Hepatocyte (in vitro differentiated cells): ENCODE data around the gene CGB7. TPM values are rescaled to one million over a fixed set of nuclear protein-coding genes. Genes with fewer than 3 reads are reported as not detected.

Experiments
- DNase-seq: peaks from one replicate; pipeline ENCODE4 v3.0.0-alpha.2; 2016; ENCODE audit warnings: low spot score
- H2AFZ ChIP-seq: fragments of 200-600 bp; sonication (generic); 2 replicates; pipeline ENCODE4 v1.6.0; 2016; ENCODE audit warnings: antibody characterized with exemption, mild to moderate bottlenecking
- H3K27ac ChIP-seq: fragments of 200-600 bp; sonication (generic); 2 replicates; pipeline ENCODE4 v1.5.1; 2016; ENCODE audit warnings: mild to moderate bottlenecking
- H3K27me3 ChIP-seq: fragments of 200-600 bp; sonication (generic); 2 replicates; pipeline ENCODE4 v1.6.1; 2016
- H3K36me3 ChIP-seq: fragments of 200-600 bp; sonication (generic); replicated peaks from 2 replicates; pipeline ENCODE4 v1.5.1; 2016; ENCODE audit warnings: low read depth; ENCODE audit not compliant: insufficient read depth
- H3K4me1 ChIP-seq: fragments of 200-600 bp; sonication (generic); 2 replicates; pipeline ENCODE4 v1.5.1; 2016; ENCODE audit warnings: mild to moderate bottlenecking, moderate library complexity; ENCODE audit not compliant: insufficient read depth
- H3K4me2 ChIP-seq: fragments of 200-600 bp; sonication (generic); 2 replicates; pipeline ENCODE4 v1.6.0; 2016
- H3K4me3 ChIP-seq: fragments of 200-600 bp; sonication (generic); 2 replicates; pipeline ENCODE4 v1.5.1; 2016; ENCODE audit warnings: mild to moderate bottlenecking
- H3K79me2 ChIP-seq: fragments of 200-600 bp; sonication (generic); 2 replicates; pipeline ENCODE4 v1.6.0; 2017; ENCODE audit warnings: mild to moderate bottlenecking
- H3K9me2 ChIP-seq: fragments of 200-600 bp; sonication (generic); replicated peaks from 2 replicates; pipeline ENCODE4 v1.6.0; 2017; ENCODE audit warnings: mild to moderate bottlenecking; ENCODE audit not compliant: insufficient read depth
- H3K9me3 ChIP-seq: fragments of 200-600 bp; sonication (generic); 2 replicates; pipeline ENCODE4 v1.5.1; 2016; ENCODE audit warnings: low read depth, mild to moderate bottlenecking
- H4K20me1 ChIP-seq: fragments of 200-600 bp; sonication (generic); 2 replicates; pipeline ENCODE4 v1.6.0; 2016; ENCODE audit warnings: mild to moderate bottlenecking; ENCODE audit not compliant: insufficient read depth, poor library complexity, severe bottlenecking
- CTCF ChIP-seq: fragments of 200-600 bp; sonication (generic); IDR thresholded peaks from 2 replicates; pipeline ENCODE4 v1.5.1; 2016; ENCODE audit warnings: antibody characterized with exemption, mild to moderate bottlenecking; ENCODE audit not compliant: poor library complexity
- EZH2 ChIP-seq: fragments of 200-600 bp; sonication (generic); IDR thresholded peaks from 2 replicates; pipeline ENCODE4 v1.6.1; 2016; ENCODE audit warnings: antibody characterized with exemption, mild to moderate bottlenecking, borderline replicate concordance
- EZH2phosphoT487 ChIP-seq: fragments of 200-600 bp; sonication (generic); IDR thresholded peaks from one replicate; pipeline ENCODE4 v1.6.1; 2018; ENCODE audit warnings: antibody characterized with exemption, mild to moderate bottlenecking, low read depth, moderate library complexity; ENCODE audit not compliant: unreplicated experiment, severe bottlenecking
- WGBS: methylation state at CpG from one replicate; pipeline ENCODE4 v1.1.6; 2016; ENCODE audit warnings: low lambda C conversion rate; ENCODE audit errors: missing lambda C conversion rate; 5-methylcytosine and 5-hydroxymethylcytosine counted together
- polyA plus RNA-seq: library from polyadenylated mRNA; unstranded; fragments of >200 nt; fragmentation: Nextera tagmentation; extraction: Ambion mirVana; gene quantifications from 2 replicates; pipeline ENCODE4 v1.2.1, GENCODE V29; 2016
- total RNA-seq: library from RNA; depleted of rRNA; stranded (reverse); fragments of >200 nt; gene quantifications from 2 replicates; pipeline ENCODE4 v1.2.3, GENCODE V29; 2014

The CGB7 gene
- total and polyA plus RNA-seq, 2 experiments from 2014 or later: 1.6 TPM; not detected in 1

GRCh38 chr19:49098795-49099194 is 41.2 kb upstream of the CGB7 start:
- Histone ChIP-seq H3K27me3 (no peaks in the 10 kb centered on the region), H3K4me1 (no peaks in the 10 kb centered on the region), H2AFZ (no peak overlapping the region), H3K4me2 (no peak overlapping the region), H3K9me3 (no peaks in the 10 kb centered on the region), H3K9me2 (no peaks in the 10 kb centered on the region), H4K20me1 (peaks cover 64% of the 10 kb centered on the region), H3K36me3 (no peaks in the 10 kb centered on the region), H3K27ac (no peak overlapping the region), H3K4me3 (no peak overlapping the region), H3K79me2 (peaks cover 46% of the 10 kb centered on the region)
- WGBS: 90% methylated on average over 4 of the region's 4 CpGs
- DNase-seq: no peak
- no peak for TF ChIP-seq EZH2phosphoT487
- TF ChIP-seq CTCF: no peak
- no peak for TF ChIP-seq EZH2

- Histone ChIP-seq H3K79me2 (peaks cover 55% of the 10 kb centered on the region), H3K9me3 (no peaks in the 10 kb centered on the region), H3K27ac (peak overlapping the region; percentile 3), H3K36me3 (no peaks in the 10 kb centered on the region), H3K9me2 (no peaks in the 10 kb centered on the region), H3K4me1 (no peaks in the 10 kb centered on the region), H4K20me1 (peaks cover 58% of the 10 kb centered on the region), H3K4me3 (no peak overlapping the region), H3K27me3 (no peaks in the 10 kb centered on the region), H2AFZ (no peak overlapping the region), H3K4me2 (no peak overlapping the region)
- WGBS: 50% methylated on average over 8 of the region's 8 CpGs
- TF ChIP-seq CTCF (peak; percentile 97), EZH2phosphoT487 (no peak)
- peak; percentile 83 for DNase-seq
Observed at GRCh38 chr19:49097453-49098288, 40.1 kb upstream of the CGB7 start.

GRCh38 chr19:49094505-49095482 is 37.2 kb upstream of the CGB7 start:
- H3K36me3 ChIP-seq: no peaks in the 10 kb centered on the region
- H3K27ac ChIP-seq: no peak overlapping the region

More at GRCh38 chr19:49094505-49095482, 37.2 kb upstream of the CGB7 start:
- H3K9me3 ChIP-seq: no peaks in the 10 kb centered on the region
- WGBS: 93% methylated on average over 23 of the region's 23 CpGs
- H3K4me1 ChIP-seq: no peaks in the 10 kb centered on the region
- H3K4me2 ChIP-seq: no peak overlapping the region
- no peak for DNase-seq
- TF ChIP-seq EZH2phosphoT487 (no peak), CTCF (no peak), EZH2 (no peak)
- peaks cover 75% of the 10 kb centered on the region for H3K79me2 ChIP-seq
- H3K4me3 ChIP-seq: no peak overlapping the region
- peaks cover 60% of the 10 kb centered on the region for H4K20me1 ChIP-seq
- H3K9me2 ChIP-seq: no peaks in the 10 kb centered on the region
- H3K27me3 ChIP-seq: no peaks in the 10 kb centered on the region
- H2AFZ ChIP-seq: no peak overlapping the region
